Liver (tissue), 9 donors: Measurements from ENCODE around the gene GAS7. TPM values are rescaled to one million over a fixed set of nuclear protein-coding genes. Genes with fewer than 3 reads are reported as not detected.
A peak's percentile ranks its signal among the peaks of the same experiment; 100 is the strongest.

Experiments
- DNase-seq: peaks from one replicate; pipeline ENCODE4 v3.0.0-alpha.2; 2017; ENCODE audit warnings: low spot score
- H3K27ac ChIP-seq, 2 donors: one replicate each; pipeline ENCODE4 v1.7.0; 2013; ENCODE audit warnings: inconsistent platforms in 2 of 2, low read length in 2 of 2, control low read depth in 1 of 2, low read depth in 1 of 2, mild to moderate bottlenecking in 1 of 2
- H3K27me3 ChIP-seq, 4 donors: one replicate each; pipeline versions ENCODE4 v1.6.1 to v1.7.0; 2013; ENCODE audit warnings: low read length in 3 of 4, inconsistent platforms in 1 of 4, mild to moderate bottlenecking in 1 of 4, moderate library complexity in 1 of 4; ENCODE audit not compliant: control insufficient read depth in 4 of 4, insufficient read depth in 4 of 4
- H3K36me3 ChIP-seq, 4 donors: one replicate each; pipeline versions ENCODE4 v1.6.1 to v1.7.0; 2013; ENCODE audit warnings: low read length in 3 of 4, mild to moderate bottlenecking in 3 of 4, low read depth in 1 of 4, moderate library complexity in 1 of 4; ENCODE audit not compliant: control insufficient read depth in 4 of 4, insufficient read depth in 3 of 4
- H3K4me1 ChIP-seq, 4 donors: one replicate each; pipeline versions ENCODE4 v1.6.1 to v1.7.0; 2013; ENCODE audit warnings: low read length in 3 of 4, mild to moderate bottlenecking in 3 of 4, moderate library complexity in 1 of 4; ENCODE audit not compliant: control insufficient read depth in 4 of 4, insufficient read depth in 4 of 4
- H3K4me3 ChIP-seq, 3 donors: one replicate each; pipeline versions ENCODE4 v1.6.1 to v1.7.0; 2013; ENCODE audit warnings: low read length in 3 of 3, control low read depth in 1 of 3, low read depth in 1 of 3, mild to moderate bottlenecking in 1 of 3
- H3K9ac ChIP-seq, 2 donors: one replicate each; pipeline ENCODE4 v1.7.0; 2013; ENCODE audit warnings: low read length in 2 of 2, mild to moderate bottlenecking in 2 of 2, moderate library complexity in 2 of 2, control low read depth in 1 of 2, low read depth in 1 of 2
- H3K9me3 ChIP-seq, 4 donors: one replicate each; pipeline versions ENCODE4 v1.6.1 to v1.7.0; 2013; ENCODE audit warnings: low read length in 3 of 4; ENCODE audit not compliant: control insufficient read depth in 4 of 4
- EGR1 ChIP-seq, 2 donors: IDR thresholded peaks; 2 replicates each; pipeline ENCODE4 v1.6.1; 2016 to 2018; ENCODE audit warnings: antibody characterized with exemption in 2 of 2, low read depth in 2 of 2
- FOXA2 ChIP-seq: IDR thresholded peaks from 2 replicates; pipeline ENCODE4 v1.6.1; 2016; ENCODE audit warnings: antibody characterized with exemption
- JUND ChIP-seq, 2 donors: IDR thresholded peaks; 2 replicates each; pipeline ENCODE4 v1.6.1; 2016; ENCODE audit warnings: antibody characterized with exemption in 2 of 2
- RAD21 ChIP-seq, 2 donors: IDR thresholded peaks; 2 replicates each; pipeline ENCODE4 v1.6.1; 2016; ENCODE audit warnings: antibody characterized with exemption in 2 of 2, mild to moderate bottlenecking in 2 of 2
- SP1 ChIP-seq: IDR thresholded peaks from 2 replicates; pipeline ENCODE4 v1.6.1; 2018; ENCODE audit warnings: antibody characterized with exemption, mild to moderate bottlenecking
- YY1 ChIP-seq: IDR thresholded peaks from 2 replicates; pipeline ENCODE4 v1.6.1; 2016; ENCODE audit warnings: antibody characterized with exemption, mild to moderate bottlenecking
- WGBS: extraction: QIAGEN DNeasy Blood & Tissue Kit; methylation state at CpG from one replicate; pipeline ENCODE4 v1.1.7; 2013; 5-methylcytosine and 5-hydroxymethylcytosine counted together
- polyA plus RNA-seq, 2 donors: library from polyadenylated mRNA; stranded (reverse) in 1 of 2; unstranded in 1 of 2; fragments of 200-250 nt in 1 of 2; fragments of >200 nt in 1 of 2; fragmentation: Nextera tagmentation in 1 of 2; extraction: Ambion mirVana in 1 of 2; gene quantifications; one replicate each; pipeline versions ENCODE4 v1.2.1 to v1.2.3, GENCODE V29; 2013 to 2015
- total RNA-seq, 2 donors: library from RNA; depleted of rRNA; stranded (reverse); fragments of >200 nt; gene quantifications; one replicate each; pipeline ENCODE4 v1.2.3, GENCODE V29; 2014
- TF ChIP-seq, protein P1 (sequence below): IDR thresholded peaks from 2 replicates; pipeline ENCODE4 v1.6.1; 2016; ENCODE audit warnings: antibody characterized with exemption
- TF ChIP-seq, protein P2 (sequence below): IDR thresholded peaks from 2 replicates; pipeline ENCODE4 v1.6.1; 2016; ENCODE audit warnings: antibody characterized with exemption
- TF ChIP-seq, protein P3 (sequence below): IDR thresholded peaks from 2 replicates; pipeline ENCODE4 v1.6.1; 2016; ENCODE audit warnings: antibody characterized with exemption
- TF ChIP-seq, protein P4 (sequence below): IDR thresholded peaks from 2 replicates; pipeline ENCODE4 v1.6.1; 2016; ENCODE audit warnings: antibody characterized with exemption, mild to moderate bottlenecking
- TF ChIP-seq, protein P5 (sequence below): fragments of 150-350 bp; IDR thresholded peaks from 2 replicates; pipeline ENCODE4 v1.5.1; 2017; ENCODE audit warnings: improper control_type of control experiment, low read depth, low read length; ENCODE audit not compliant: missing input control
- donor health status: healthy.
- donor health status: healthy.
- donor health status: healthy.
- donor health status: healthy.
- donor health status: healthy.

GAS7 gene
- total and polyA plus RNA-seq, 4 donors = 0.79 to 6.1 (median 2.5) TPM

DNA sequence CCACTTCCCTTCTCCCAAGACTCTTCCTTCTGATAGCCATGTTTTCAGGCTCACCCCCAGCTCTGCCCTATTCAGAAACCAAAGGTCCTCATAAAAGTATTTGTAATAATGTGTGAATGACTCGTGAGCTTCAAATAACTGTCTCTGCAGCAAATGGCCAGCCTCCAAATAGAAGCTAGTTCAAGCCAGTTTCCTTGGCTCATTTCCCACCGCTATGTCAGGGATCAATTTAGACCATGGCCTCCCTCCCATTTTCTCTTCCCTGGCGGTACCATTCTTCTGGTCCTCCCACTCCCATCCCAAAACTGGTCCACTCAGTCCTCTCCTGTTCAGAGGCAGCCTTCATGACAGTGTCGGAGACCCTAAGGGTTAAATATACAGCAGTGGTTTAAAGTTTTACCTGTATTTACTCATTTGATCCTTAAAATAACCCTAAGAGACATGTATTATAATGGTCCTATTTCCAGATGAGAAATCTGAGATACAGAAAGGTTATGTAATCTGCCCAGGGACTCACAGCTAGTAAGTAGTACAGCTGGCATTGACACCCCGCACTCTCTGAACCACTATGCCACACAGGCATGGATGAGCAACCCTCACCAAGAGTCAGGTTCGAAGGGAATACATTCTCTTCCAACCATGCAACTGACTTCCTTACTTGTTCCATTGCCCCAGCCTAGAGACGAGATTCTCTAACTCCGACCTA, 42.9 kb downstream of the GAS7 start:
- DNase-seq = no peak
- peaks cover 0 to 1% (median 0%) of the 10 kb centered on the region in 4 donors for H3K4me1 ChIP-seq
- H3K27me3 ChIP-seq = no peaks in the 10 kb centered on the region
- peaks cover 0 to 2% (median 0%) of the 10 kb centered on the region in 4 donors for H3K9me3 ChIP-seq
- H3K4me3 ChIP-seq = no peak overlapping the region
- no peaks in the 10 kb centered on the region for H3K36me3 ChIP-seq
- WGBS = 74% methylated on average over 8 of the region's 8 CpGs
- TF ChIP-seq YY1 (no peak), FOXA2 (no peak)
- TF ChIP-seq, protein P1, sequence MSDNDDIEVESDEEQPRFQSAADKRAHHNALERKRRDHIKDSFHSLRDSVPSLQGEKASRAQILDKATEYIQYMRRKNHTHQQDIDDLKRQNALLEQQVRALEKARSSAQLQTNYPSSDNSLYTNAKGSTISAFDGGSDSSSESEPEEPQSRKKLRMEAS = no peak
- H3K27ac ChIP-seq = no peak overlapping the region
- H3K9ac ChIP-seq = no peak overlapping the region

DNA sequence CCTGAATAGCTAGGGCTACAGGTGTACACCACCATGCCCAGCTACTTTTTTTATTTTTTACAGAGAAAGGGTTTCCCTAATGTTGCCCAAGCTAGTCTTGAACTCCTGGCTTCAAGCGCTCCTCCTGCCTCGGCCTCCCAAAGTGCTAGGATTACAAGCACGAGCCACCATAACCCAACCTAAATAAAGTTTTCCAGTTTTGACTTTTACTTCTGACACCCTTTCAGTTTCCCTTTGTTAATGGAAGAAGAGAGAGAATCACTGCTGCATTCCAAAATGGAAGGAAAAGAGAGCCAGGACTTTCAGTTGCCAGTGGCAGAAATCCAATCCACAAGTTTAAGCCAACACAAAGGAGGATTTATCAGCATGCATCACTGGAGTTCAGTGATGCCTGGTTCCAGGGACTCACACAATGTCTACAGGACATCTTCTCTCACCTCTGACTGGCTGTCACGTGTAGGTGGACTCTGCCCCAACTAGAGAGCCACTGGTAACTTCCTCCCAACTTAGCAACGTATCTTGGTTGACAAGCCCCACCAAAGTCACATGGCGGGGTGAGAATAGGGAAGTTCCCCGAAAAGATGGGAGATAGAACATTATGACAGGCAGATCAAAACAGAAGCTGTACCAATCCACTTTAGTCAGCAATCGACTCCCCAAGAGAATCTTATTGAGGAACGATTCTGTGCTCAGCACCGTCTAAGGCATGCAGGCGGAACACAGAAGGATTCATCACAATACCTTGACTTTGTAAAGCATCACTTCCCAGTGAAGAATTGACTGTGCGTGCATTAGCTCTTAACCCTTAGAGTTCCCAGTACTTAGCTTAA, 46.5 kb downstream of the GAS7 start:
- no peak for DNase-seq

More for the DNA sequence above, 46.5 kb downstream of the GAS7 start:
- no peak overlapping the region for H3K4me3 ChIP-seq
- no peaks in the 10 kb centered on the region for H3K36me3 ChIP-seq
- peak overlapping the region in 1 of 2 donors; percentile 27 for H3K27ac ChIP-seq
- H3K9me3 ChIP-seq = no peaks in the 10 kb centered on the region
- H3K27me3 ChIP-seq = no peaks in the 10 kb centered on the region
- H3K9ac ChIP-seq = no peak overlapping the region
- TF ChIP-seq RAD21 (IDR thresholded peaks at IDR 0.05) (no peak), YY1 (no peak), EGR1 (IDR thresholded peaks at IDR 0.05; ENCODE audit: low read depth in 2 of 2) (no peak), JUND (IDR thresholded peaks at IDR 0.05) (no peak), SP1 (no peak)
- TF ChIP-seq, protein P2, sequence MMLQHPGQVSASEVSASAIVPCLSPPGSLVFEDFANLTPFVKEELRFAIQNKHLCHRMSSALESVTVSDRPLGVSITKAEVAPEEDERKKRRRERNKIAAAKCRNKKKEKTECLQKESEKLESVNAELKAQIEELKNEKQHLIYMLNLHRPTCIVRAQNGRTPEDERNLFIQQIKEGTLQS = no peak
- TF ChIP-seq, protein P3, sequence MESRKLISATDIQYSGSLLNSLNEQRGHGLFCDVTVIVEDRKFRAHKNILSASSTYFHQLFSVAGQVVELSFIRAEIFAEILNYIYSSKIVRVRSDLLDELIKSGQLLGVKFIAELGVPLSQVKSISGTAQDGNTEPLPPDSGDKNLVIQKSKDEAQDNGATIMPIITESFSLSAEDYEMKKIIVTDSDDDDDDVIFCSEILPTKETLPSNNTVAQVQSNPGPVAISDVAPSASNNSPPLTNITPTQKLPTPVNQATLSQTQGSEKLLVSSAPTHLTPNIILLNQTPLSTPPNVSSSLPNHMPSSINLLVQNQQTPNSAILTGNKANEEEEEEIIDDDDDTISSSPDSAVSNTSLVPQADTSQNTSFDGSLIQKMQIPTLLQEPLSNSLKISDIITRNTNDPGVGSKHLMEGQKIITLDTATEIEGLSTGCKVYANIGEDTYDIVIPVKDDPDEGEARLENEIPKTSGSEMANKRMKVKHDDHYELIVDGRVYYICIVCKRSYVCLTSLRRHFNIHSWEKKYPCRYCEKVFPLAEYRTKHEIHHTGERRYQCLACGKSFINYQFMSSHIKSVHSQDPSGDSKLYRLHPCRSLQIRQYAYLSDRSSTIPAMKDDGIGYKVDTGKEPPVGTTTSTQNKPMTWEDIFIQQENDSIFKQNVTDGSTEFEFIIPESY = no peak
- TF ChIP-seq, protein P4, sequence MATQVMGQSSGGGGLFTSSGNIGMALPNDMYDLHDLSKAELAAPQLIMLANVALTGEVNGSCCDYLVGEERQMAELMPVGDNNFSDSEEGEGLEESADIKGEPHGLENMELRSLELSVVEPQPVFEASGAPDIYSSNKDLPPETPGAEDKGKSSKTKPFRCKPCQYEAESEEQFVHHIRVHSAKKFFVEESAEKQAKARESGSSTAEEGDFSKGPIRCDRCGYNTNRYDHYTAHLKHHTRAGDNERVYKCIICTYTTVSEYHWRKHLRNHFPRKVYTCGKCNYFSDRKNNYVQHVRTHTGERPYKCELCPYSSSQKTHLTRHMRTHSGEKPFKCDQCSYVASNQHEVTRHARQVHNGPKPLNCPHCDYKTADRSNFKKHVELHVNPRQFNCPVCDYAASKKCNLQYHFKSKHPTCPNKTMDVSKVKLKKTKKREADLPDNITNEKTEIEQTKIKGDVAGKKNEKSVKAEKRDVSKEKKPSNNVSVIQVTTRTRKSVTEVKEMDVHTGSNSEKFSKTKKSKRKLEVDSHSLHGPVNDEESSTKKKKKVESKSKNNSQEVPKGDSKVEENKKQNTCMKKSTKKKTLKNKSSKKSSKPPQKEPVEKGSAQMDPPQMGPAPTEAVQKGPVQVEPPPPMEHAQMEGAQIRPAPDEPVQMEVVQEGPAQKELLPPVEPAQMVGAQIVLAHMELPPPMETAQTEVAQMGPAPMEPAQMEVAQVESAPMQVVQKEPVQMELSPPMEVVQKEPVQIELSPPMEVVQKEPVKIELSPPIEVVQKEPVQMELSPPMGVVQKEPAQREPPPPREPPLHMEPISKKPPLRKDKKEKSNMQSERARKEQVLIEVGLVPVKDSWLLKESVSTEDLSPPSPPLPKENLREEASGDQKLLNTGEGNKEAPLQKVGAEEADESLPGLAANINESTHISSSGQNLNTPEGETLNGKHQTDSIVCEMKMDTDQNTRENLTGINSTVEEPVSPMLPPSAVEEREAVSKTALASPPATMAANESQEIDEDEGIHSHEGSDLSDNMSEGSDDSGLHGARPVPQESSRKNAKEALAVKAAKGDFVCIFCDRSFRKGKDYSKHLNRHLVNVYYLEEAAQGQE = no peak
- TF ChIP-seq, protein P5, sequence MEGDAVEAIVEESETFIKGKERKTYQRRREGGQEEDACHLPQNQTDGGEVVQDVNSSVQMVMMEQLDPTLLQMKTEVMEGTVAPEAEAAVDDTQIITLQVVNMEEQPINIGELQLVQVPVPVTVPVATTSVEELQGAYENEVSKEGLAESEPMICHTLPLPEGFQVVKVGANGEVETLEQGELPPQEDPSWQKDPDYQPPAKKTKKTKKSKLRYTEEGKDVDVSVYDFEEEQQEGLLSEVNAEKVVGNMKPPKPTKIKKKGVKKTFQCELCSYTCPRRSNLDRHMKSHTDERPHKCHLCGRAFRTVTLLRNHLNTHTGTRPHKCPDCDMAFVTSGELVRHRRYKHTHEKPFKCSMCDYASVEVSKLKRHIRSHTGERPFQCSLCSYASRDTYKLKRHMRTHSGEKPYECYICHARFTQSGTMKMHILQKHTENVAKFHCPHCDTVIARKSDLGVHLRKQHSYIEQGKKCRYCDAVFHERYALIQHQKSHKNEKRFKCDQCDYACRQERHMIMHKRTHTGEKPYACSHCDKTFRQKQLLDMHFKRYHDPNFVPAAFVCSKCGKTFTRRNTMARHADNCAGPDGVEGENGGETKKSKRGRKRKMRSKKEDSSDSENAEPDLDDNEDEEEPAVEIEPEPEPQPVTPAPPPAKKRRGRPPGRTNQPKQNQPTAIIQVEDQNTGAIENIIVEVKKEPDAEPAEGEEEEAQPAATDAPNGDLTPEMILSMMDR = no peak
- H3K4me1 ChIP-seq = no peaks in the 10 kb centered on the region
- WGBS = 71% methylated on average over 12 of the region's 12 CpGs
